GM11168 (cell line): ENCODE data around the gene MRPL12.
"Not testable (repeated sequence)": the region's sequence is repeated elsewhere in the genome, so short reads cannot be mapped to it uniquely, and the experiment has no call there.

ENCODE experiments used
- in situ Hi-C: fragments of 300-500 bp; cut with MboI; formaldehyde crosslinking; loops from one replicate; pipeline ENCODE4 v1.12.0; 2022; ENCODE audit warnings: low sequenced_read_pairs; ENCODE audit not compliant: unreplicated experiment

Gene MRPL12

GRCh38 chr17:81702934-81703746, at the start of gene MRPL12:
Gene MRPL12, plus strand, starts transcription at chr17:81703367. Its CDS starts 135 bp downstream, at chr17:81703502.
- in situ Hi-C loops = no loop called here

GRCh38 chr17:81655378-81656117, 47.6 kb upstream of the MRPL12 start:
- in situ Hi-C loops = no loop called here

- in situ Hi-C loops = no loop called here
These were observed 46.9 kb upstream of the MRPL12 start, which contains the start of gene PDE6G for GRCh38 chr17:81656118-81656743. Gene PDE6G, minus strand, starts transcription at chr17:81656542. Its CDS starts 3,237 bp downstream, at chr17:81653305.

- in situ Hi-C loops = no loop called here
These were observed 46.3 kb upstream of the MRPL12 start for GRCh38 chr17:81656835-81657234.

GRCh38 chr17:81659038-81659437, 44.1 kb upstream of the MRPL12 start:
- in situ Hi-C loops = no loop called here

GRCh38 chr17:81660441-81660840, 42.7 kb upstream of the MRPL12 start:
- in situ Hi-C loops = no loop called here

- in situ Hi-C loops = no loop called here
These were observed 41.2 kb upstream of the MRPL12 start for GRCh38 chr17:81662002-81662401.

- in situ Hi-C loops = no loop called here
These were observed 39.1 kb upstream of the MRPL12 start for GRCh38 chr17:81664051-81664470.

- in situ Hi-C loops = no loop called here
These were observed 37.7 kb upstream of the MRPL12 start for GRCh38 chr17:81665205-81666091.

GRCh38 chr17:81666092-81666341, 37.1 kb upstream of the MRPL12 start:
- in situ Hi-C loops = no loop called here

GRCh38 chr17:81666342-81667191, 36.6 kb upstream of the MRPL12 start, which contains the start of the genes CCDC137 and OXLD1:
Gene CCDC137, plus strand, starts transcription at chr17:81666737. Its CDS starts 30 bp downstream, at chr17:81666767.
Gene OXLD1, minus strand, starts transcription at chr17:81666605. Its CDS starts 28 bp downstream, at chr17:81666577.
- in situ Hi-C loops = no loop called here

- in situ Hi-C loops = no loop called here
These were observed 35.4 kb upstream of the MRPL12 start for GRCh38 chr17:81667754-81668153.

- in situ Hi-C loops = no loop called here
These were observed 30.7 kb upstream of the MRPL12 start for GRCh38 chr17:81672504-81672903.

GRCh38 chr17:81672954-81673353, 30.2 kb upstream of the MRPL12 start:
- in situ Hi-C loops = no loop called here

GRCh38 chr17:81673561-81674258, 29.5 kb upstream of the MRPL12 start:
- in situ Hi-C loops = no loop called here

GRCh38 chr17:81675515-81676221, 27.5 kb upstream of the MRPL12 start:
- in situ Hi-C loops = not testable (repeated sequence)

- in situ Hi-C loops = no loop called here
These were observed 26.3 kb upstream of the MRPL12 start for GRCh38 chr17:81676906-81677305.

GRCh38 chr17:81680150-81680549, 23.0 kb upstream of the MRPL12 start:
- in situ Hi-C loops = no loop called here
